Ectodermal cell (in vitro differentiated cells): ENCODE measurements around the gene FAT1.
"Not testable (repeated sequence)": the region's sequence is repeated elsewhere in the genome, so short reads cannot be mapped to it uniquely, and the experiment has no call there.

Experiments used
- H3K27ac ChIP-seq: 2 replicates; pipeline ENCODE4 v1.7.0; 2013; ENCODE audit warnings: mild to moderate bottlenecking, low read depth, low read length; ENCODE audit not compliant: insufficient read depth, poor library complexity, severe bottlenecking
- H3K27me3 ChIP-seq: 2 replicates; pipeline ENCODE4 v1.7.0; 2013; ENCODE audit warnings: mild to moderate bottlenecking, low read length; ENCODE audit not compliant: insufficient read depth, control insufficient read depth, poor library complexity, severe bottlenecking
- H3K36me3 ChIP-seq: one replicate; pipeline ENCODE4 v1.7.0; 2013; ENCODE audit warnings: low read length; ENCODE audit not compliant: control insufficient read depth, insufficient read depth
- H3K4me1 ChIP-seq: one replicate; pipeline ENCODE4 v1.7.0; 2013; ENCODE audit warnings: low read length; ENCODE audit not compliant: control insufficient read depth, insufficient read depth
- H3K4me3 ChIP-seq: 2 replicates; pipeline ENCODE4 v1.7.0; 2013; ENCODE audit warnings: low read depth, low read length, control low read depth; ENCODE audit not compliant: insufficient read depth
- H3K9me3 ChIP-seq: 2 replicates; pipeline ENCODE4 v1.7.0; 2013; ENCODE audit warnings: mild to moderate bottlenecking, low read length, moderate library complexity; ENCODE audit not compliant: control insufficient read depth
- whole genome bisulfite sequencing, 2 experiments: methylation state at CpG; one replicate each; pipeline ENCODE4 v1.1.7; 2013; ENCODE audit warnings: missing lambda C conversion rate in 2 of 2; 5-methylcytosine and 5-hydroxymethylcytosine counted together

Gene FAT1

DNA sequence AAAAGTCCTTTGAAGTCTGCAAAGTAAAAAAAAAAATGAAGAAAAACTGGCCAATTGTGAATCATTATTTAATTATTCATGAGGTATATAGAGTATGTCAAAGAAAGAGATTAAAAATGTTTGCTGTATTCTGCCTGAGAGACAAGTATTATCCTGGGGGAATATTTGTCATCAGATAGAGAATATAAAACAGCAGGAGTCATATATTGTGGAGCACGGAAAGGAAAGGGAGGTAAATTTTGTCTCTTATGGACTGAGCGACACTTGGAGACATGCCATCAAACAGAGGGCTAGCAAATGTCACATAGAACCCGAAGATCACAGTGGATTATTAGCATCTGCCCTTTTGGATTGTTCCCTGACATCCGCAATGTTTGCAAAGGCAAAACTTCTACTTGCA is 39.2 kb upstream of the FAT1 start:
- 92 to 94% methylated on average over 4 of the region's 4 CpGs for WGBS, 2 experiments
- Histone ChIP-seq H3K27me3 (no peaks in the 10 kb centered on the region), H3K27ac (no peak overlapping the region), H3K4me3 (no peak overlapping the region), H3K9me3 (no peaks in the 10 kb centered on the region), H3K36me3 (no peaks in the 10 kb centered on the region), H3K4me1 (peaks cover 6% of the 10 kb centered on the region)

DNA sequence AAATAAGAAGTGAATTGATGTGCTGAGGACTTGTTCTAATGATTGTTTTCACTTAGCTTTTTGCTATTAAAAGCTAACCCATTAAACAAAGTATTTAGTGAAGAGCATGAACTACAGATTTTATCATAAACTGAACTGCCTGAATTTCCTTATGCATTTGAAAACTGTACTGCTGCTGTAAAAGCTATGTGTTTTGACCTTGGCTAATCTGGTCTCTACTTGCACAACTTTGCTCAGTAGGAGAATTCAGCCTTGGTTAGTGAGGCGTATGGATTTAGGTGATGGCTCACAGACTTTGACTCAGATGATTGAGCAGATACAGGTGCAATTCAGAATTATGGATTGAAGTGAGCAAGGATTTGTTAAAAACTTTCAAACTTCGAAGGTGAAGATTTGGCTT is 38.7 kb upstream of the FAT1 start:
- H3K27me3 ChIP-seq = no peaks in the 10 kb centered on the region
- H3K36me3 ChIP-seq = no peaks in the 10 kb centered on the region
- WGBS, 2 experiments = 88 to 96% methylated on average over 1 of the region's 2 CpGs
- no peak overlapping the region for H3K4me3 ChIP-seq
- no peak overlapping the region for H3K27ac ChIP-seq
- peaks cover 6% of the 10 kb centered on the region for H3K4me1 ChIP-seq
- H3K9me3 ChIP-seq = no peaks in the 10 kb centered on the region

DNA sequence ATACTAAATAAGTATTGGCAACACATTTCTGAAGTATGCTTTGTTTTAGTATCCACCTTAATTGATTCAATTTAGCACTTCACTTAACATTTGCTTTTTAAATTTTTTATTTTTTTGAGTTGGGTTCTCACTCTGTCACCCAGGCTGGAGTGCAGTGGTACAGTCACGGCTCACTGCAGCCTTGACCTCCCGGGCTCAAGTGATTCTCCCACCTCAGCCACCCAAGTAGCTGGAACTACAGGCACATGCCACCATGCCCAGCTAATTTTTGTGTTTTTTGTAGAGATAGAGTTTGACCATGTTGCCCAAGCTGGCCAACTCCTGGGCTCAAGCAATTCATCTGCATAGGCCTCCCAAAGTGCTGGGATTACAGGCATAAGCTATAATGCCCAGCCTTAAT is 38.3 kb upstream of the FAT1 start:
- not testable (repeated sequence) for H3K9me3 ChIP-seq, H3K27ac ChIP-seq, H3K27me3 ChIP-seq, H3K4me3 ChIP-seq, H3K36me3 ChIP-seq, H3K4me1 ChIP-seq
- 89 to 100% methylated on average over 2 of the region's 2 CpGs for WGBS, 2 experiments

DNA sequence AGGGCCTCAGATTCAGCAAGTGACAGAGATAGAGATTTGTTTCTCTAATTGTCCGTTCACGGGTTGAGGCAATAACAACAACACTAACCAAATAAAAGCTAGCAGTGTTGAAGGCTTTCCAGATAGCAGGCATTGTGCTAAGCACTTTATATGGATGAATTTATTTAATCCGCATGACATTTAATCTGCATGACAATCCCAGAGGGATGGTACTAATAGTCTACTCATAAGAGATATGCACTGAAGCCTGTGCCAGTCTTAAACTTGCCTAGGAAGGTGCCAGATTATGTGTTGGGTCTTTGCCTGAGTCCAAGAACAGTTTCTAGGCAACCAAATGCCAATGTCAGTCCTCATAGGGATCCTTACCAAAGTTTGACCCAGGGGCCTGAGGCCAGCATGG is 37.7 kb upstream of the FAT1 start:
- Histone ChIP-seq H3K27me3 (no peaks in the 10 kb centered on the region), H3K4me3 (no peak overlapping the region), H3K9me3 (no peaks in the 10 kb centered on the region), H3K4me1 (peaks cover 6% of the 10 kb centered on the region), H3K36me3 (no peaks in the 10 kb centered on the region), H3K27ac (no peak overlapping the region)
- 81 to 93% methylated on average over 3 of the region's 3 CpGs for WGBS, 2 experiments

DNA sequence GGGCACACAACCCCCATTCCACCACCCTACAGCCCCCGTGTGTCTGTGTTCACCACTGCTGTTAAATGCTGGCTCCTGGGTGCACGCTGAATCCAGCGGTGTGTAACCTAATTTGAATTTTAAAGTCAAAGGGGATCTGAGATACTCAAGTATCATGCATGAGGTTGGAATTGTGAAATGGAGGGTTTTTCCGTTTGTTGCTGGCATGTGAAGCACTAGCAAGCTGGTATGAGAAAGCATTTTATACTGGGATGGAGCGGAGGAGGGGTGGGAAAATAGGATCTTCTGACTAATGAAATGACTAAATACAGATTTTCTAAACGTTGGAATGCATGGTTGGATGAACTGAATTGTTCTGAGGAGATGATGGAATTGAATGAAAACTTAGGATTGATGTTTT is 36.9 kb upstream of the FAT1 start:
- Histone ChIP-seq H3K27me3 (no peaks in the 10 kb centered on the region), H3K4me3 (no peak overlapping the region), H3K4me1 (peaks cover 2% of the 10 kb centered on the region), H3K9me3 (no peaks in the 10 kb centered on the region), H3K36me3 (no peaks in the 10 kb centered on the region), H3K27ac (no peak overlapping the region)
- 87 to 91% methylated on average over 6 of the region's 6 CpGs for WGBS, 2 experiments

DNA sequence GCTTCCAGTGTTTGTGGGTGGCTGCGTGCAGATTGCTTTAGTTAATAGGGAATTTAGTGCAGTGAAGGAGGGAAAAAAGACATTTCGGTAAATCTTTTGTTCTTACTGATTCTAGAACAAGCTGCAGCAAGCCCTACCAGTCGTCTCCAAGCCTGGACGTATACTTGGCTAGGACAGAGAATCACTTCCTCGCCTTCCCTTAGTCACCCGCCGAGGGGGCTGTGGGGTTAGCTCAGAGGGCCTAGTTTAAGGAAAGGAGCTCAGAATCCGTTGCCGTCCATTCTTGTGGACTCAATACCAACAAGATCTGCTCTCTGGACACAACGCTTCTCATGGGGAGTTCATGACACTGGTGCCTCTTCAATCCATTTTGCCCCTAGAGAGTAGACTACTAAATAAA is 36.3 kb upstream of the FAT1 start:
- Histone ChIP-seq H3K27me3 (no peaks in the 10 kb centered on the region), H3K4me1 (no peaks in the 10 kb centered on the region), H3K27ac (no peak overlapping the region)

DNA sequence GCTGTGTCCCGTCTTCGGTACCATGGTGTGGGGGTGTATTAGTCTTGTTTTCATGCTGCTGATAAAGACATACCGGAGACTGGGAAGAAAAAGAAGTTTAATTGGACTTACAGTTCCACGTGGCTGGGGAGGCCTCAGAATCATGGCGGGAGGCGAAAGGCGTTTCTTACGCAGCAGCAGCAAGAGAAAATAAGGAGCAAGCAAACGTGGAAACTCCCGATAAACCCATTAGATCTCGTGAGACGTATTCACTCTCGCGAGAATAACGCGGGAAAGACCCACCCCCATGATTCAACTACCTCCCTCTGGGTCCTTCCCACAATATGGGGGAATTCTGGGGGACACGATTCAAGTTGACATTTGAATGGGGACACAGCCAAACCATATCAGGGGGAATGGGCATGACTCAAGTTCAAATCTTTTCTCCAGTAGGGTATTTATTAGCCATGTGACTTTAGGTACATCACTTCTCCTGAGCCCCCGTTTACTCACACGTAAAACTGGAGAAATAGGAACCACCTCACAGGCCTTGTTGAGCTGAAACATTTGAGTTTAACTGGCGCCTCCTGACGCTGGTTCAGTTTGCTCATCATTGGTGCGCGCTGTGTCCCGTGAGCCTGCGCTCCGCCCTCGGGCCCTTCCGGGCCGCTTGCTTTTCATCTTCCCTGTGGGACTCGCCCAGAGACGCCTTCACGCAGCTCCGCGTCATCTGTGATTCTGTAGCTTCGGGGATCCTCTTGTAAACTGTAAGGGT is 35.5 kb upstream of the FAT1 start:
- WGBS, 2 experiments = 91 to 96% methylated on average over 33 to 34 of the region's 35 CpGs
- no peaks in the 10 kb centered on the region for H3K4me1 ChIP-seq

More for the DNA sequence above, 36.3 kb upstream of the FAT1 start:
- Histone ChIP-seq H3K36me3 (no peaks in the 10 kb centered on the region), H3K9me3 (no peaks in the 10 kb centered on the region), H3K4me3 (no peak overlapping the region)
- 88 to 91% methylated on average over 10 of the region's 10 CpGs for WGBS, 2 experiments

DNA sequence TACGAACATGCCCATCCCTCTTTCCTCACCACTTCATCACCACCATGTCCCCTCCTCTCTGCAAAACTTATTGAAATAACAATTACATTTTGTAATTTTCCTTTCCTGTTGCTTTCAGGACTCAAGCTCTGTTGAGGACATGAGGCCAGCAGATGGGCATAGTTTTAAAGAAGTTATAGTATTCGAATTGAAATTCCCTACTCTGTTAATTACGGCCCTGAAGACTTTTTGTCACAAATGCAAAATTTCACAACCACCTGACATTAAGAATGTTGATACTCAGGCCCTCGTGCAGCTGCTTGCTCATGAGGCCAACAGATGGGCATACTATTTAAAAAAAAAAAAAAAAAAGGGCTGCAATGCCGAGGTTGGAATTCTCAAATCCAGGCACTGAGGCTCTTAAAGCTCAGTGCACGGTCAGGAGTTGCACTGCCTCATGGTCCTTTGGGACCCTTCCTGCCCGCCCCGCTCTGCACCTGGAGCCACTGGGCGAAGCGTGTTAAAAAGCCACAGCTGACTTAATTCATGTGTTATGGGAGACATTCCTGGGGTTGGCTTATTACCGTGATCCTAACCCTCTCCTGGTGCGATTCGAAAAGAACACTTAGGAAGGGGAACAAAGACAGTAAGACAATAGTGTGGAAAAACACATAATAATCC is 34.2 kb upstream of the FAT1 start:
- Histone ChIP-seq H3K9me3 (no peaks in the 10 kb centered on the region), H3K27me3 (no peaks in the 10 kb centered on the region), H3K4me1 (no peaks in the 10 kb centered on the region), H3K36me3 (no peaks in the 10 kb centered on the region), H3K27ac (no peak overlapping the region), H3K4me3 (no peak overlapping the region)
- 91 to 92% methylated on average over 13 of the region's 13 CpGs for WGBS, 2 experiments

More for the DNA sequence above, 35.5 kb upstream of the FAT1 start:
- Histone ChIP-seq H3K27ac (no peak overlapping the region), H3K27me3 (no peaks in the 10 kb centered on the region), H3K36me3 (no peaks in the 10 kb centered on the region), H3K9me3 (no peaks in the 10 kb centered on the region), H3K4me3 (no peak overlapping the region)

DNA sequence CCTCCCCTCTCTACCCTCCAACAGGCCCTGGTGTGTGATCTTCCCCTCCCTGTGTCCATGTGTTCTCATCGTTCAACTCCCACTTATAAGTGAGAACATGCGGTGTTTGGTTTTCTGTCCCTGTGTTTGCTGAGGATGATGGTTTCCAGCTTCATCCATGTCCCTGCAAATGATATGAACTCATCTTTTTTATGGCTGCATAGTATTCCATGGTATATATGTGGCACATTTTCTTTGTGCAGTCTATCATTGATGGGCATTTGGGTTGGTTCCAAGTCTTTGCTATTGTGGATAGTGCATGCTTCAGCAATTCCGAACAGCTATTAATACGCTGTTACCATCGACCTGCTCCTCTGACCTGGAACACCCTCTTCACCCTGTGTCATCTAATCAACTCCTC is 32.9 kb upstream of the FAT1 start:
- H3K4me1 ChIP-seq, H3K27me3 ChIP-seq, H3K9me3 ChIP-seq, H3K4me3 ChIP-seq, H3K36me3 ChIP-seq, H3K27ac ChIP-seq: not testable (repeated sequence)
- 89 to 99% methylated on average over 5 of the region's 5 CpGs for WGBS, 2 experiments

DNA sequence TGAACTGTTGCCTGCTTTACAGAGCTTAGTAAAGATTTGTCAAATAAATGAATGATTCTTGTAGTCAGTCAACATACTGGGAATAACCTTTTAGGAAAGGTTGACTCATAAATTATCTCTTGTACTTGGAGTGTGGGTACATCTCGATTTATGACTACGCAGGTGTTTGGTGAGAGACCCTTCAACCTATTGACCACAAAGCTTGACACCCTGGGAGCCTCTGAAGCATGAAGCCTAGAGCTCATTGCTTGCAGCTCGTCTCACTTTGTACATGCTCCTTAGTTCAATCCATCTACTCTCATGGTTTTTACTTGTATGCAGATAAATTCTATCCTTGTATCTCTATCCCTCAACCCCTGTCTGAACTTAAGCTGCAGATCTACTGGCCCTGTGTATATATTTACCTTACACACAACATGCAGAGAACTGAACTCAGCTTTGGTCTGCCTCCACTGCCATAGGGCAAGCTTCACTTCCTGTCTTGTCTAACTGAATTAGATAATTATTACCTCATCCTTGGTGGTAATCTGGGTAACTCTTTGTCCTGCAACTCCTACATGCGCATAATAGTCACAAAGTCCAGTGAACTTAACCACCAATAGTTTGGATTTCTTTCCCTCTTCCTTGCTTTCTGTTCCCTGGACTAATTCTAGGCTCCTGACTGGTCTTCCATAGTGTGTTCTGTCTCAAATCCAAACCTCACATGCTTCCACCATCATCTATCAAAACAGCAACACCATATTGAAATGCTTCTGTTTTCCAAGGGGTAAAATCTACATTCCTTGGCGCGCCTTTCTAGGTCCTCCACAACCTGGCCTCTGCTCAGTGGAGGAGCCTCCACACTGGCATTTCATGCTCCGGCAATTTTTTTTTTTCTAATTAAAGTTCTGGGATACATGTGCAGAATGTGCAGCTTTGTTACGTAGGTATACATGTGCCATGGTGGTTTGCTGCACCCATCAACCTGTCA is 32.2 kb upstream of the FAT1 start:
- no peaks in the 10 kb centered on the region for H3K9me3 ChIP-seq
- 95% methylated on average over 8 of the region's 8 CpGs for WGBS, 2 experiments
- no peaks in the 10 kb centered on the region for H3K4me1 ChIP-seq
- no peak overlapping the region for H3K27ac ChIP-seq
- no peaks in the 10 kb centered on the region for H3K27me3 ChIP-seq
- H3K36me3 ChIP-seq = no peaks in the 10 kb centered on the region
- H3K4me3 ChIP-seq = no peak overlapping the region
